ENCODE results near the gene CD4.

The CD4 gene

DNA sequence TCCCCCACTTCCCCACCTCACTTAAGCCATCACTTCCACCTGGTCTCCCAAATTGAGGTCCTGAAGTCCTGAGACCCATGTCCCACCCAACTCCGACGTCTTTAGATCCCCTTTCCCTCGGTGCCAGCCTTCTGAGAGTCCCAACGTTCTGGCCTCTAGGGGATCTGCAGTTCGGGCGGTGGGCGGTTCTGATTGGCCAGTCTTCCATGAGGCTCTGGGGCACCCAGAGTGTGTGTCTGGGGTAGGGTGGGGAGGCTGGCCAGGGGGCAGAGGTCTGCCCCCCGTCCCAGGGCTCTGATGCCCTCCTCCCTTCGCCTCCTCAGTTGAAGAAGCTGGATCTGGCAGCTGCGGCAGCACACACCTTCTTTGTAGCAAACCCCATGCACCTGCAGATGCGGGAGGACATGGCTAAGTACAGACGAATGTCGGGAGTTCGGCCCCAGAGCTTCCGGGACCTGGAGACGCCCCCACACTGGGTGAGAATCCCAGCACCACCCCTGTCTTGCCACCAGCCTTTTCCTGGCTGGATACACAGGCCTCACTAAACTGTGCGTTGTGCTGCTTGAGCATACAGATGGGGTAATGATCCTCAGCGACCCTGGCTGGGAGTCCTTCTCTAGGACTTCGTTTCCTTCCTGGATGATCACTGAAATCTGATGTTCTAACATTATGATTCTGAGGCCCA lies 40.4 kb downstream of the CD4 start:
- DNase-seq = no peak

DNA sequence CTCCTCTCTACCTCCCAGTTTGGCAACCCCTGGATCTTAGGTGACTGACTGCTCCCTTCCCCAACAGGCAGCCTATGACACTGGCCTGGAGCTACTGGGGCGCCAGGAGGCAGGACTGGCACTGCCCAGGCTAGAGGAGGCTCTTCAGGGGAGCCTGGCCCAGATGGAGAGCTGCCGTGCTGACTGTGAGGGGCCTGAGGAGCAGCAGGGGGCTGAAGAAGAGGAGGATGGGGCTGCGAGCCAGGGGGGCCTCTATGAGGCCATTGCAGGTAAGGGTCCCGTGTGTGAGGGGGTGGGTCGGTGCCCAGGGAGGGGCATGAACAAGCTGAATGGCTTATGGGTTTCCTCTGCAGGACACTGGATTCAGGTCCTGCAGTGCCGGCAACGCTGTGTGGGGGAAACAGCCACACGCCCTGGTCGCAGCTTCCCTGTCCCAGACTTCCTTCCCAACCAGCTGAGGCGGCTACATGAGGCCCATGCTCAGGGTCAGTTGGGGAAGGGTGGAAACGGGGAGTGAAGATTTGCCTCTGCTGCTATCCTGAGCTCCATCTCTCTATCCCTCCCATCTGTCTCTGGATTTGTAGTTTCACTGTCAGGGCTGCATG lies 41.1 kb downstream of the CD4 start:
- DNase-seq = no peak

DNA sequence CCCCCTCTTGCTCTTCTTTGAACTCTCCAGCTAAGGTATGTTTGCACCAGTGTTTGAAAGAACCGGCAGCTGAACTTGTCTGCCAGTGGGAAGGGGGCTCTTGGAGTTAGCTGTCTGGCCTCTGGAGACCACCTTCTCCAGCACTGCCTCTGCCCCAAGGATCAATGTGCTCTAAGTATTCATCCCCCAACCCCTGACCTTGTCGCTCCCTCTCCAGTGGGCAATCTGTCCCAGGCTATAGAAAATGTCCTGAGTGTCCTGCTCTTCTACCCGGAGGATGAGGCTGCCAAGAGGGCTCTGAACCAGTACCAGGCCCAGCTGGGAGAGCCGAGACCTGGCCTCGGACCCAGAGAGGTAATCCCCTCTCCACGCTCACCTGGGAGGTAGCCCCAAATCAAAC lies 41.7 kb downstream of the CD4 start:
- DNase-seq = no peak

DNA sequence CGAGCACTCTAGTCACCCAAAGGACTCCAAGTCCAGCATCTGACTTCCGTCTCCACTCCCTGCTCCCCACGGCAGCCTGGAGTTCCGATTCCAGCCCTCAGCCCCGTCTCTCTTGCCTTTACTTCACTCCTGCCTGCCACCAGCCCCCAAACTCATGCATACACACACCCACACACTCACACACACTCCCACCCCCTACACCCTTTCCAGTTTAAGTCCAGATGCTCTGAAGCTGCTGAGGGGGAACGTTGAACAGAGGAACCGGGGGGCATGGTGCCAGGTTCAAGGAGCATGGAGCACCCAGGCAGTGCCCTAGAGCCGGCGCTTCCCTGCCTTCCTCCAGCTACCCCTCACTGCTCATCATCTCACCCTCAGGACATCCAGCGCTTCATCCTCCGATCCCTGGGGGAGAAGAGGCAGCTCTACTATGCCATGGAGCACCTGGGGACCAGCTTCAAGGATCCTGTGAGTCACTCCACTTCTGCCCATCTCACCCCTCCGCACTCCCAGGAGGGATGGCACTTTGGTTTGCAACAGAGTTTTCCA lies 42.2 kb downstream of the CD4 start:
- DNase-seq = no peak

DNA sequence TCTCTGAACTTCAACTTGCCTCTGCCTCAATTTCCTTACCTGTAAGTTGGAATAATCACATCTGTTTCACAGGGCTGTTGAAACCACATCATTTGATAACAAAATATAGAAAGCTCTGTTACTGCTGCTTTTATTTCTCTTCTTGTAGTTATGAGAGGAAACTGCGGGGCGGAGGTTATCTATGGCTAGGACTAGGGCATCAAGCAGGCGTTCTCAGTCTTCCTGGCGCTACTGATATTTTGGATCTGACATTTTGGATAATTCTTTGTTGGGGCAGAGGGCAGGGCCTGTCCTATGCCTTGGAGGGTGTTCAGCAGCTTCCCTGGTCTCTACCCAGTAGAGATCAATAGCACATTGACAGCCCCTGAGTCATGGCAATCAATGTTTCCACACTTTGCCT lies 42.8 kb downstream of the CD4 start:
- DNase-seq = no peak

DNA sequence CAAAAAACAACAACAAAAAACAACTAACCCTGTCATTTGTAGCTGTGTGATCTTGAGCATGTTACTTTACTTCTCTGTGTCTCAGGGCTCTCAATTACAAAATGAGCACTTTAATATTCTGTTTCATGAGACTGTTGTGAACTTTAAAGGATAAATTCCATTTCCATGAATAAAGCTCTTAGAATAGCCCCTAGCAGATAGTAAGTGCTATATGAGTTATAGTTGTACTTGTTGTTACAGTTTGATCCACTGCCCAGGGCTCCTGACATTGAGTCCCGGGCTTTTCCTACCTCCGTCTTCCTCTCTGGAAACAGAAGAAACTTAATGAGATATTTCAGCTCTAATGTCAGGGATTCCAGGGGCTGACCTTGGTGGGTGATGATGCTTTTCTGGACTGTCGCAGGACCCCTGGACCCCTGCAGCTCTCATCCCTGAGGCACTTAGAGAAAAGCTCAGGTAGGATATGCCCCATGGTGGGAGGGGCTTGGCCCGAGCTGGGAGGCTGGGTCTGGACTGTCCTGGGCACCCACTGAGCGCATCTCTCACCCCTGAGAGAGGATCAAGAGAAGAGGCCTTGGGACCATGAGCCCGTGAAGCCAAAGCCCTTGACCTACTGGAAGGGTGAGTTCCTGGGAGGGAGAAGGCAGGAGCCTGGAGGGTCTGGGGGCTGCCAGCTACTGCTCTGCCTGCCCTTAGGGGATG lies 44.0 kb downstream of the CD4 start:
- DNase-seq = no peak

DNA sequence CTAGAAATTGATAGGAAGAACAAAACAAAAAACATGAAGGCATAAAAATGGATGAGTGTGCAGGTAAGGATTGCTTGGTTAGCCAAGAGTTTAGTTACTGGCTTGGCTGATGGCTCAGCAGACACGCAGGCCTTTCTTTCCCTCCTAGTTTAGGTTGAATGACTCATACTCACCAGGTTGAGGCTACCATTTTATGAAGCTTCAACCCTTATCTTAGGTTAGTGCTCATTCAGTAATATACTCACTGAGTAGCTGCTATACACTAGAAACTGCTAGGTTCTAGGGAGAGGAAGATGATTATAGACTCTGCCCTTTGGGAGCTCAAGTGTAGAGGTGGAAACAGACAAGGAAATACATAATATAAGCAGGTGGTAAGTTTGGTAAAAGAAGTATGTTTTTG lies 44.9 kb downstream of the CD4 start:
- DNase-seq = no peak

DNA sequence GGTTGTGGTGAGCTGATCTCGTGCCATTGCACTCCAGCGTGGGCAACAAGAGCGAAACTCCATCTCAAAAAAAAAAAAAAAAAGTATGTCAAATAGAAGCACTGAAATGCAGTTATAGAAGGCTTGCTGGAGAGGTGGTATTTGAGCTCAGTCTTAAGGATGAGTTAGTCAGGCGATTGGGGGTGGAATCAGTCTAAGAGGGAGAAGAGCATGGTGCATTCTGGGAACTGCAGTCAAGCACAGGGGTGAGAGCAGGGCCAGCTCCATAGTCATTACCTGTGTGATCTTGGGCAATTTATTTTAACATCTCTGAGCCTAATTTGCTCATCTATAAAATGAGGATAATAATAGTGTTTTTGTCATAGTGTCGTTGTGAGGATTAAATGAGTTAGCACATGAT lies 45.5 kb downstream of the CD4 start:
- no peak for DNase-seq

DNA sequence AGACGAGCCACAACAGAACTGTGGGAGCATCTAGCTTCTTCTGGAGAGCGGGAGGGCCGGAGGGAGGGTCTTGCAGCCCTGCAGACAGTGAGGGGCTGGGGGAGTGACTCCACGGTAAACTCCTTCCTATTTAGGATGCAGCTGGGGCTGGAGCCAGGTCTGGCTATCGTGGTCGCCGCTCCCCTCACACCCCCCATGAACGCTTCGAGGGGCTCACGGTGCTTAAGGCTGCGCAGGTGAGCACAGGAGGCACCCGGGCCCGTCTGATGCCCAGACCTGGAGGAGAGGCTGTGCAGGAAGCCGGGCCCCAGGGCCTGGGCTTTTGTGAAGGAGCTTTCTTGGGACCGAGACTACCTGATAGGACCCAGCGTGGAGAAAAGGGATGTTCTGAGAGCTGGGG lies 47.5 kb downstream of the CD4 start:
- DNase-seq = no peak

DNA sequence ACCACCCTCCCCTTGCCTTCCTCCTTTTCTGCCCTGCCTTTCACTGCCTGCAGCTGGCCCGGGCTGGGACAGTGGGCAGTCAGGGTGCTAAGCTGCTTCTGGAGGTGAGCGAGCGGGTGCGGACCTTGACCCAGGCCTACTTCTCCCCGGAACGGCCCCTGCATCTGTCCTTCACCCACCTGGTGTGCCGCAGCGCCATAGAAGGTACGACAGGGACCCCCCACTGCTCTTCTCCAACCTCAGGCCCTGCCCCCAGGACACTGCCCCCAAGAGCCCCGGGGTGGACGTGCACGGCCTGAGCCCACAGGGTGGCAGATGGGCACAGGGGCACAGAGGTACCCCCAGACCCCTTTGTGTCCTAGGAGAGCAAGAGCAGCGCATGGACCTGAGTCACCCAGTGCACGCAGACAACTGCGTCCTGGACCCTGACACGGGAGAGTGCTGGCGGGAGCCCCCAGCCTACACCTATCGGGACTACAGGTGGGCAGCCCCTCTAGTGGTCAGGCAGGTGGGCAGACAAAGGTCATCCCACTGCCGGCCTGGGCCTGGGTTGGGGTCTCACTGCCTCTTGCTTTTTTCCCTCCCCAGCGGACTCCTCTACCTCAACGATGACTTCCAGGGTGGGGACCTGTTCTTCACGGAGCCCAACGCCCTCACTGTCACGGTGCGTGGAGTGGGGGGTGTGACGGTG lies 48.2 kb downstream of the CD4 start:
- DNase-seq = no peak

DNA sequence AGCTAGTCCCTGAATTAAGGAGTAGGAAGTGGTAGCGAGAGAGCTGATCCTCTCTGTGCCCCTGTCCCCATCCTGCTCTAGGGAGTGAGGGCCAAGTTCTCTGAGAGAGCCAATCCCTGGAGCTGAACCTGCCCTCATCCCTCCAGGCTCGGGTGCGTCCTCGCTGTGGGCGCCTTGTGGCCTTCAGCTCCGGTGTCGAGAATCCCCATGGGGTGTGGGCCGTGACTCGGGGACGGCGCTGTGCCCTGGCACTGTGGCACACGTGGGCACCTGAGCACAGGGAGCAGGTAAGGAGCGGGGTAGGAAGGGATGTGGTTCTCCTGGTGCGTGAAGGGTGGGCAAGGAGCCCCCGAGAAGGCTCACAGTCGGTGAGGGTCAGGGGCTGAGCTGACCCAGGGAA lies 49.5 kb downstream of the CD4 start:
- no peak for DNase-seq

DNA sequence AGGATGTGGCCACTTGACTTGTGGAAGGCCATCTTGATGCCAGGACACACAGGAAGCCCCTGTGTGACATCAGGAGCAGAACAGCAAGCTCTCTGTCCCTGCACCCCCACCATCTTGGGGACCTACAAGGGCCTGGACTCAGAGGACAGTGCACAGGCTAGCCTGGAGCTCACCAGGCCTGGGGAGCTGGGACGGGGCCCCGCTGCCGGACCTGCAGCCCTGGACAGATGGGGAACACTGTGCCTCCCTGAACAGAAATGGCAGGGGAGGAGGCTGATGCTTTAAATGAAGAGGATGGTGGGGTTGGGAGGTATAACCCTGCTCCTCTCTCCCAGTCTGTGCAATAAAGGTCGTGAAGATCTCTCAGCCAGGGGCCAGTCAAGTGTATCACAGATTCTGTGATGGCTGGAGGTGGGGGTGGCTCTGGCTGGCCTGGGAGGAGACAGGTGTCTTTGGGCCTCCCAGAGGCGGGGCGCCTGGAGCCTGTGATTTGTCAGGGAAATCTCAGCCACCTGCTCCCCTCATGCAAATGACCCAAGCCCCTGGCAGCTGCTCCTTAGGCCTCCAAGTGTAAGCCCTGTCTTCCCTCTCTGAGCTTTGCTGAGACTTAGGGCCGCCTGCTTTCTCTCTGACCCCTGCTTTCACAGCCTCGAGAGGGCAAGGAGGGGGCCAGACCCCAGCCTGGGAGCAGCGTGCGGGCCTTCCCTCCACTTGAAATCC lies 50.3 kb downstream of the CD4 start:
- no peak for DNase-seq

DNA sequence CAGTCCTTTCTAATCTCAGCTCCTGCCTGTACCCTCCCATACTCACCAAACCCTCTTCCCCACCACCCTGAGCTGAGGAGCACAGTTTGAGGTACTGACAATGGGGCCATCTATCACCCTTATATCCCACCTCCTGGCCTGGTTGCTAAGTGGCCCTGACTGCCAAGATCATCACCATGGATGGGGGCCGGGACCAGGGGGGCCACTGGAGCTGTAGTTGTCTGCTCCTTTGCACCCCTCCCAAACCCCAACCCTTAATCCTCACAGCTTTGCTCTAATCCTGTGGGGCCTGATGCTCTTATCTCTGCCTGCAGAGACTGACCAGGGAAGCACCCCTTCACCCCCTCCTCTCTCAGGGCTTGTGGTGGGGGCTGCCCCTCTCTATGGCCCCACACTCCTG lies 51.0 kb downstream of the CD4 start:
- DNase-seq = no peak

DNA sequence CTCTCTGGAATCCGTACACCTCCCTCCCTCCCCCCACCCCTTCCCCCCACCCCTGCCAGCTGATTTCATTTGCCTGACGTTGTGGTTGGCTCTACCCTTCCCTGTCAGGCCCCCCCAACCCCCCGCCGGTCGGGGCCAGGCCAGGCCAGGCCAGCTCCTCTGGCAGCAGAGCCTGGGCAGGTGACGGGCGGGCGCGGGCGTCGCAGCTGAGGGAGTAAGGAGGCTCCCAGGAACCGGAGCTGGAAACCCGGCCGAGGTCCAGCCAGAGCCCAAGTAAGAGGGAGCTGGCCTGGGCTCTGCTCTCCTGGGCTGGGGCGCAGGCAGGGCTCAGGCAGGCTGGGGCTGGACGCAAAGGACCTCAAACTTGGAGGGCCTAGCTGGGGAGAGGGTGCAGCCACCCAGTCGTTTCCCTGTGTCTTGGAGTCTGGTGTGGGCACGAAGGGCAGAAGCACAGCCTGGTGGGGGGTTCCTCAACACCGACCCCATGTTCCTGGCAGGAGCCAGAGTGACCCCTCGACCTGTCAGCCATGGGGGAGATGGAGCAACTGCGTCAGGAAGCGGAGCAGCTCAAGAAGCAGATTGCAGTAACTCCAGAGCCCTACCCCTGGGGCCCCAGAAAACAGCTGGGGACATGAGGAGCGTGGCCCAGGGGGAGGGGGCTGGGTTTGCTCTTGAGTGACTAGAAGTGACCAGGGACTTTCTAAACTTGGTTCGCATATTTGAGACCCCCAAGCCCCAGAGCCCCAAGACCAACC lies 51.6 kb downstream of the CD4 start, which contains the start of gene GNB3:
GNB3 (plus strand) TSS at position 165 of the 755 bp plus-strand sequence; CDS start at position 528, 363 bp downstream.
- no peak for DNase-seq

DNA sequence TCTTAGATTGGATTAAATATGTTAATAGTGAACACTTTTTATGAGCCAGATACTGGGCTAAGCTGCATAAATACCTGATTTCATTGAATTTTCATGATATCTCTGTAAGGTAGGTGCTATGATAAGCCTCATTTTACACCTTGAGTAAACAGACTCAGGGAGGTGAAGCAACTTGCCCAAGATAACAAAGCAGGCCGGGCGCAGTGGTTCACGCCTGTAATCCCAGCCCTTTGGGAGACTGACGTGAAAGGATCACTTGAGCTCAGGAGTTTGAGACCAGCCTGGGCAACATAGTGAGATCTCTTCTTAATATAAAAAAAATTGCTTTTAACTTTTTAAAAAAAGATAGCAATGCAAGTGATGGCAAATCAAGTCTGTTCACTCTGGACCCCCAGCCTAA lies 52.7 kb downstream of the CD4 start:
- DNase-seq = no peak

DNA sequence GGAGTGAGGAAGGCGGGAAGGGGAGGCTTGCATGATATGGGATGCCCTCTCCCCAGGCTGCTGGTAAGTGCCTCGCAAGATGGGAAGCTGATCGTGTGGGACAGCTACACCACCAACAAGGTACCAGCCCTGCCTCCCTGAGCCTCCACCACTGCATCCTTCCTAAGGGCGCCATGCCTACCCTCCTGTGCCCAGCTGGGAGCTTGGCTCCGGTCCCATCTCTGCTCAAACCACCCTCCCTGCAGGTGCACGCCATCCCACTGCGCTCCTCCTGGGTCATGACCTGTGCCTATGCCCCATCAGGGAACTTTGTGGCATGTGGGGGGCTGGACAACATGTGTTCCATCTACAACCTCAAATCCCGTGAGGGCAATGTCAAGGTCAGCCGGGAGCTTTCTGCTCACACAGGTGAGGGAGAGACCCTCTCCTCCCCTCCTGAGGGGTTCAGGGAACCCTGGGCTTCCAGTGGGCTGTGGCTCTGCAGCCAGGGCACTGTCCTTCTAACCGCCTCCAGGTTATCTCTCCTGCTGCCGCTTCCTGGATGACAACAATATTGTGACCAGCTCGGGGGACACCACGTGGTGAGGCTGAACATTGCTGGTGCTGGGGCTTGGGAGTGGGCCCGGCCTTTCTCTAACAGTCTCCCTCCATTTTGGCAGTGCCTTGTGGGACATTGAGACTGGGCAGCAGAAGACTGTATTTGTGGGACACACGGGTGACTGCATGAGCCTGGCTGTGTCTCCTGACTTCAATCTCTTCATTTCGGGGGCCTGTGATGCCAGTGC lies 54.0 kb downstream of the CD4 start:
- no peak for DNase-seq

DNA sequence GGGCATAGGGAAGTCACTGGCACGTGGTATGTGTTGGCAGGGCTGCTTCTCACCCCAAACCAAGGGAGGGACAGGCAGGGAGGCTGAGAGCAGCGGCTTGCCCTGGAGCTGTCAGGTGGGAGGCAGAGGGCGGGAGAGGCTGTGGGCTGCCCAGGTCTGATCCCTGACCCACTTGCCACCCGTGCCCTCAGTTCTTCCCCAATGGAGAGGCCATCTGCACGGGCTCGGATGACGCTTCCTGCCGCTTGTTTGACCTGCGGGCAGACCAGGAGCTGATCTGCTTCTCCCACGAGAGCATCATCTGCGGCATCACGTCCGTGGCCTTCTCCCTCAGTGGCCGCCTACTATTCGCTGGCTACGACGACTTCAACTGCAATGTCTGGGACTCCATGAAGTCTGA lies 56.1 kb downstream of the CD4 start:
- DNase-seq = no peak

DNA sequence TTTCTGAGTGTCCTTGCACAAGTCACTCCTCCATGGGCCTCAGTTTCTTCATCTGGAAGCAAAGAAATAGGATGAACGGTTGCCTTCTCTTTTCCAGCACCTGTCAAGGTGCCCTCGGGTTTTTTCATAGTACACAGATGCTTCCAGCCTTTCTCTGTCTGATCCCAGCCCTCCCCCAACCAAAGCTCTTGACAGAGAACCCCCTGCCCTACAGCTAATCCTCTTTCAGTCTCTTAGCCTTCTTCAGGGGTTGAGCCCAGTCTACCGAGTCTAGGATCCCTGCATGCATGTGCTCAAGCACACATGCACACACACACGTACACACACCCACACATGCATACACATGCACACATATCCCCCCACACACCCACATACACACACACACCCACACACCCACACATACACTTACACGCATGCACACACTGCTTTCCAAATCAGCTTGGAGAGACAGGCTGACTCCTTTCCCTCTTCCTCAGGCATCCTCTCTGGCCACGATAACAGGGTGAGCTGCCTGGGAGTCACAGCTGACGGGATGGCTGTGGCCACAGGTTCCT lies 57.1 kb downstream of the CD4 start:
- DNase-seq = no peak

DNA sequence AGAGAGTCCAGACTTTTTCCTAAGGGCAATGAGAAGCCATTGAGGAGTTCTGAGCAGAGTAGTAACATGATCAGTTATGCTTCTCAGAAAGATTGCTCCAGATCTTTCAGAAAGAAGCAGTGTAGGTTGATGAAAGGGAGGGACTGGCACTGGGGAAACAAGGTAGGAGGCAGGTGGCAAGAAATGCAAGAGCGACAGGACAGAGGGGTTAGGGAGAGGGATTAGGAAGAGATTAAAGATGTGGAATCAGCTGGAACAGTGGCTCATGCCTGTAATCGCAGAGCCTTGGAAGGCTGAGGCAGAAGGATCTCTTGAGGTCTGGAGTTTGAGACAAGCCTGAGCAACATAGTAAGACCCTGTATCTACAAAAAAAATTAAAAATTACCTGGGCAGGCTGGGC lies 58.3 kb downstream of the CD4 start:
- DNase-seq = no peak

DNA sequence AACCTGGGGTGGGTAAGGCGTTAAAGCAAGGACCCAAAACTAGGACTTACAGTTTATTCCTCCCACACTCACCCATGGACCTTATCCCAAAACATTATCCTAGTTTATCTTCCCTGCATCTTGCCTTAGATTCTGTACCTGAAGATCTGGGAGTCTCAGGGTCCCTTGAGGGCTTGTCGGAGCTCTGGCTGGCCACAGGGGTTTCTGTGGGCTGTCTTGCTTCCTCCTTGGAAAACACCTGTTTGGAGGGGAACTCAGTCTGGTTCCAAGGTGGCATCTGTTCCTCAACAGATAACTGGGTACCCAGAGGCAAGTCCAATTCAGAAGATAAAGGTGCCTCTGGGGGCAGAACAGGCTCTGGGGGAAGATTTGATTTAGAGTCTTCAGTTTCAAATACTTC lies 60.1 kb downstream of the CD4 start:
- no peak for DNase-seq
